ENCODE results near the gene CDC7.

DNA sequence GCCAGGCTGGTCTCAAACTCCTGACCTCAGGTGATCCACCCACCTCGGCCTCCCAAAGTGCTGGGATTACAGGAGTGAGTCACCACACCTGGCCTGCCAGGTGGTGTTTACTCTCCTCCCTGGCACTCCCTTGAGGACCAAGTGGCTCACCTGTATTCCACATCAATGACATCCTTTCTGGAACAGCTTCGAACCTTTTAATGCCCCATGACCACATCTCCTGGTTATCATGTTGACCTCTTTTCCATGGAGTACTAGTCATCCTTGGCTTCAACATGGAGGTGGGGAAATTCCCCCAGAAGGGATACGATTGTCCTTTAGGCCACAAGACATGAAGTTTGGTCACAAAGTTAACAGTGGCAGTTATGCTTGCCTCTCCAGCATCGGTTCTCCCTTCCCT is 66.9 kb downstream of the CDC7 start:
- TF ChIP-seq, protein P1, sequence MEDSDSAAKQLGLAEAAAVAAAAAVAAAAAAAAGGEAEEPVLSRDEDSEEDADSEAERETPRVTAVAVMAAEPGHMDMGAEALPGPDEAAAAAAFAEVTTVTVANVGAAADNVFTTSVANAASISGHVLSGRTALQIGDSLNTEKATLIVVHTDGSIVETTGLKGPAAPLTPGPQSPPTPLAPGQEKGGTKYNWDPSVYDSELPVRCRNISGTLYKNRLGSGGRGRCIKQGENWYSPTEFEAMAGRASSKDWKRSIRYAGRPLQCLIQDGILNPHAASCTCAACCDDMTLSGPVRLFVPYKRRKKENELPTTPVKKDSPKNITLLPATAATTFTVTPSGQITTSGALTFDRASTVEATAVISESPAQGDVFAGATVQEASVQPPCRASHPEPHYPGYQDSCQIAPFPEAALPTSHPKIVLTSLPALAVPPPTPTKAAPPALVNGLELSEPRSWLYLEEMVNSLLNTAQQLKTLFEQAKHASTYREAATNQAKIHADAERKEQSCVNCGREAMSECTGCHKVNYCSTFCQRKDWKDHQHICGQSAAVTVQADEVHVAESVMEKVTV (CRISPR knock-in tag; IDR thresholded peaks at IDR 0.05): no peak
- TF ChIP-seq RFX5 (IDR thresholded peaks at IDR 0.05; ENCODE audit: low read depth, low read length) (no peak), MAFF (IDR thresholded peaks at IDR 0.05; ENCODE audit: low read length) (no peak), ZNF584 (CRISPR knock-in tag; IDR thresholded peaks at IDR 0.05; ENCODE audit: low read depth) (no peak), ZBTB7A (IDR thresholded peaks at IDR 0.05; ENCODE audit: borderline replicate concordance, control insufficient read depth, low read depth, low read length) (no peak)
